DMS 273 treated with DMSO at 0.1 percent for 48 hours (cell line): ENCODE measurements around the gene ALAS1.
A peak's percentile ranks its signal among the peaks of the same experiment; 100 is the strongest.

Experiments used
- DNase-seq: peaks from one replicate; lab custom pipeline; 2025; lab: John Stamatoyannopoulos, UW

ALAS1 gene

DNA sequence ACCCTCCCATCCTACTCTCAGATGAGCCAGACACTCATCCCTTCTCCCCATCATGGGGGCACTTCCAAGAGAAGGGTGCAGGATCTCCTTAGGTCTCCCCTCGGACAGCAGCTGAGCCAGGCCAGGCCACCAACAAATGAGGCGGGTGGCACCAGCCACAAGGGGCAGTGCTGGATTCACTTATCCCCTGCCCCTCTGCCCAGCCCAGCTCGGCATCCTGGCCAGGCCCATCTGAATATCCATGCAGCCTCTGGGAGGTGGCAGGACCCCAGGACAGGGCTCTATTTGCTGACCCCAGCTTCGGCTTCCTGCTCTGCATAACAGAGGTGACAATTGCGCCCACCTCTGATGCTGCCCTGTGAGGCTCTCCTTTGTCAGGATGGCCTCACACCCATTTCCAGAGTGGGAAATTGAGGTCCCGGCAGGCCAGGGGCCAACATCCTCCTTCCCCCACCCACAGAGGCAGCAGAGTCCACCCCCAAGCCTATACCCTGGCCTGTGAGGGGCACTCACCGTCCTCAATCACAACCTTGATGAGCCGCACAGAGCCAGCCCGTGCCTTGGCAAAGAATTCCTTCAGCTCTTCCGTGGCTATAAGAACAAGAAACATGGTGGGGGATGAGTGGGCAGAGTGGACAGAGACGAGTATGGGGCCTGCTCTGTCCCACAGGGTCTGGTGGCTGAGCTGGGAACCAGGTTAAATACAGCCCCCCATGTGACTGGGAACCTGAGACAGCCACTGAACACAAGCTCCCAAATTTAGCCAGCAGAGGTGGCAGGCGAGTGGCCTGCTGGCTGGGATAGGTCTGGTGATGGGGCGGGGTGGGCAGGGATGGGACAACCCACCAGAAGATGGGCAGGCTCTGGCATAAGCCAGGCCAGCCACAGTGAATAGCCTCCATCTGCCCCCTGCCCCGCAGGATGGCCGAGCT, 36.8 kb downstream of the ALAS1 start:
- no peak for DNase-seq

DNA sequence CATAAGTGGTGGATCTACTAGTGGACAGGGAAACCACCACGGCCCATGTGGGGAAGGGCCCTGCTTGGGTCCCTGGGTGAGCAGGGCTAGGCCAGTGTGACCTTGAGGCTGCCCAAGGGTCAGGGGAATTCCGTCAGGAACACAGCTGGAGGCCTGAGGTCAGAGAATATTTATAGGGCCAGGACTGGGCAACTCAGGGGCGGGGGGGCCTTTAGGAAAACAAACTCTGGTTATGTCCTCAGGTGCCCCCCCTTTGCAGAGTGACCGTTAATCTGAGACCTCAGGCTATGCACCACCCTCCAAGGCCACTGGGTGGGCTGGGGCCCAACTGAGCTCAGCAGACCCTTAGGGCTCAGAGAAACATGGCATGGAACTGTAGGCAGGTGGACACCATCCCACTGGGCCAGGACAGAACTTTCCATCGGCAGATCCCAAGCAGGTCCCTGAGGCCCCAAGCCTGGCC, 38.5 kb downstream of the ALAS1 start:
- DNase-seq: no peak

DNA sequence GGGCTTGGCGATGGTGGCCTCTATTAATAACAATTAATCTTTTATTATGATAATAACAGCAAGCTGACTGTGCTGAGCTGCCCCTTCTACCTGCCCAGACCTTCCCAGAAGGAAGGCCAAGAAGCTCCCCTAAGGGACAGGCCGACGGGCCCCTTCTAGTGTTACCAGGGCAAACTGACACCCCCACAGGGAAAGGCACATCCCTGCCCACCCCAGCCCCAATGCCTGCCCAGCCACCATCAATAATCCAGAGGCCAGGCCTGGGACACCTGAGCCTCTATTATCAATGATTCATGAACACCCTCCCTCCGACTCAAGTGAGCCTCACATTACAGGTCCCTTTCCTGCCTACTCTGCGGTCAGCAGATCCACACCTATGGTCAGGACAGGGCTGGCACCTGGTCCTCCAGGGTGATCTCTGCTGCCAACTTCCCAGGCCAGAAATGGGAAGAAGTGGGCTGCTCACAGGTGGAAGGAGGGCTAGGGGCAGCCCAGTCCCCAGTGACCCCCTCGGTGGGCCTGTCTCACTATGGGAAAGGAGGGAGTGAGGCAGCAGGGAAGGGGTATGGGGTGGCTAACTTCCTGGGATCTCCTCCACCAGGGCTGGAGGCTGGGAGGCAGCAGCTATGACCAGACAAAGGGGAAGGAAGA, 39.2 kb downstream of the ALAS1 start:
- DNase-seq: no peak

DNA sequence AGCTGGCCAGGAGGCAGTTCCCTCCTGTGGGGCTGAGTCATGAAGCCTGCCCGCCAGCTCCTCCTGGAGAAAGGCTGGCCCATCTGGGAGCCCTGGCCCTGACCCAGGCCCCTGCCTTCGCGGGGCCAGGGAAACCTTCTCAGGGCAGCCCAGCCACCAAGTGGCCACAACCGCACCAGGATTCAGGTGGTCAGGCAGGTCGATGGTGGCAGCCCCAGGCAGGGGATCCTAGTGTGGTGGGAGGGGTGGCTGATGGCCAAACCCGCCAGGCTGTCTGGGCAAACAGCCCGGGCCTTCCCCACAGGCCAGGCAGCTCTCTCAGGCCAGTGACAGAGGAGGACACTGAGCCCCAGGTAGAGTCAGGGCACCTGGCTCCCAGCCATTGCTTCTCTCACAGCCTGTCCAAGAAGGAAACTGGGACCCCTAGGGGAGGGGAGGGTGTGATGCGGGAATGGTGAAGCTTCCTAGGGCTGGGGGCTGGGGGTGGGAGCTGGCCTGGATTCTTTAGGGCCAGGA, 39.8 kb downstream of the ALAS1 start:
- peak; percentile 54 for DNase-seq

DNA sequence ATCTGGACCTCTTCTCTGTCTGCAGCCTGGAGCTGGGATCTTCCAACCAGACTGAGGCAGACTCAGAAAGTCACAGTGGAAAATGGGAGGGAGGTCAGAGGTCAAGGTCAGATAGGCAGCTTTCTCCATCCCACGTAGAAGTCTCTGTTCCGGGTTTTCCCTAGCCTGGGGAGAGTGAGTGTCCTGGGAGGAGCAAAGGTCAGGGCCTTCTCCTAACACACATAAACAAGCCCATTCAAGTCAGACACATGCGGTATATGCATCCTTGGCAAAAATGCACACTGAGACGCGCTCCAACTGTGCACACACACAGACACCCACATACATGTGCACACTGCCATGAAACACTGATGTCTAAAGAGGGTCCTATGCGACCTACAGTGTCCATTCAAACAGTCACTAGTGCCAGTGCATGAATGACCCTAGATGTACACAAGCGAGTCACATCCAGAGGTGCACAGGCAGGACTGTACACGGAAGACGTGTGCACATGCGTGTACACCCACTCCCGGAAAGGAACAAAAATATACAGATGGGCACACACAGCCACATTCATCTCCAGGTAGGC, 40.3 kb downstream of the ALAS1 start:
- DNase-seq: no peak

DNA sequence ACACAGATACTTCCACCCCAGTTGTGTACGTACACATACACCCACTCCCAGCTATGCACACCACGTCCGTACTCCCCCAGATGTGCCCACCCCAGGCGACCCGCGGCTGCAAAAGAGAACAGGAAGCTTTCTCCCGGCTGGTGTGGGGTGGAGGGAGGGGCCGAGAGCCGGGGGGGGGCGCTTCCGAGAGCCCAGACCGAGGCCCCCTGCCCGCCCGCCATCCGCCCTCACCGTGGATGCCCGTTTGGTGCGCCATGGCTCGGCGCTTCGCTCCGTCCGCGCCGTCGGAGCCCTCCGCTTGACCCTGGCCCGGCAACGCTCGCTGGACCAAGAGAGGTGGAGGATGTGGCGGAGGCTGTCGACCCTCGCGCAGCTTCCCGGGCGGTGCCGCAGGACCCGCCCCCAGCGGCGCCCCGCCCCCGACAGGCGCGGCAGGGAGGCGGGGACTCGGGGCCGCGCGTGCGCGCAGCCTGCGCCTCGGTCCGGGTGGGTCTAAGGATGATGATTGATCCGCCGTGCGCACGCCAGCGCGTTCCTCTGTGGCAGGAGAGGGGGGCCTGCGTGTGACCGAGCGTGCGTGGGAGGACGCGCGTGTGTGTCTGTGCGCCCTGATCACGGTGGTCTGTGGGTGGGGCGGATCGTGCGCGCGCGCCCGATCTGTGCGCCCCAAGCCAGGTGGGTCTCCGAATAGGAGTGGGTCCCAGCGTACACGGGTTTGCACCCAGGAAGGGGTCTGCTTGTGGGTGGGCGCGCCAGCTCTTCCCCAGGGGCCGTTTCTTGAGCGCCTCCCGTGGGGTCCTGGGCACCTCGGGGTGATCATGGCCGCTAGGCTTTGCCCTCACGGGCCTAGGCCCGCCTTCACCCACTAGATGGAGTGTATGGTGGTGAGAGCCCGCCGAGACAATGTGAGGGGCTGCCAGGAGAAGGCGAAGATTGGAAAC, 41.1 kb downstream of the ALAS1 start, which contains the start of gene TWF2:
Gene TWF2 (minus strand): TSS at position 398 of the 941 bp plus-strand sequence. CDS start 142 bp downstream, at position 256.
- DNase-seq: no peak

DNA sequence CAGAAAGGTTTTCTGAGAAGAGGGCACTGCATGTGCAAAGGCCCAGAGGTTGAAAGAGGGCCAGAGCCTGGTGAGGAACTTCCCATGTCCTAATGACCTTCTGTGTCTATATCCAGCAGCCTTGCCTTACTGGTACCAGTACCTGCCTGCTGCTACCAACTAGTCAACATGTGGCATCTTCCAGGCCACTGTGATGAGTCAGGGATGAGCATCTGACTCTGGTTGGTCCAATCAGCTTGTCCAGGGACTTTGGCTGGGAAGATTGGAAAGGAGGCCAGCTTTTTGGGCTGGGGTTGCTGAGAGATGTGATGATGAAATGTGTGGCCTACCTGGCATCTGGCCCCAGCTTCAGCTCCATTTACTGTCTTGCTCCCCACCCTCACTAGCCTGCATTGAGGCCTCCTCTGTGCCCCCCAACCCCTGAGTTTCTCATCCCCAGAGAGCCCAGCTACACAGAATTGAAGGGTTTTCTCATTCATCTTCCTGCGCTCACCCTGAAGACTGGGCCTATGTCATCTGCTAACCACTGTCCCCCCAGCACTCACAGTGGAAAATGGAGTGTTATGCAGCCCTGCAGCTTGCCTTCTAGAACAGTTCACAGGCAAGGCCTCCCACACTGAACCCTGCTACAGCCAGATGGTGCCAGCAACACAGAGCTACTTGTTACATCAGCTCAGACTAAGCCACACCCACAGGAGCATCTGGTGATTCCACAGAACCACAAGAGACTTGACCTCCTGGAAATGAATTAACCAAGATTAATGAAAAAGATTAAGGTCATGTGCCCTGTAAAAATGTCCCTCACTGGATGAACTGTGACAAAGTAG, 42.3 kb downstream of the ALAS1 start:
- DNase-seq: peak; percentile 83

DNA sequence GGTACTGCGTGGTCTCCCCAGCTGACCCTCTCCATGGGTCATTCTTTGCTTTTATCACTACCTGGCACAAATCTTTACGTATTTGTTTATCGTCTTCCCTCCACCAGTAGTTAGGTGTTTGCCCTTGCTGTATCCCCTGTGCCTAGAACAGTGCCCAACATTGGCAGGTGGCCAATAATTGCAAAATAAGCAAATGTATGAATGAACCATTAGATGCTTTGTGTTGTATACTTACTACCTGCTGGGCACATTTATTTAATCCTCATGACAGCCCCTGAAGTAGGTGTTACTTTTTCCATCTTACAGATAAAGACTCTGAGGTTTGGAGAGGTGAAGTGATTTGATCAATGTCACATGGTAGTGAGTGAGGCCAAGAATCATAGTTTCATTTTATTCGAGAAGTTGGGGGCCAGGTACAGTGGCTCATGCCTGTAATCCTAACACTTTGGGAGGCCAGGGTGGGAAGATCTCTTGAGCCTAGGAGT, 43.0 kb downstream of the ALAS1 start:
- no peak for DNase-seq

DNA sequence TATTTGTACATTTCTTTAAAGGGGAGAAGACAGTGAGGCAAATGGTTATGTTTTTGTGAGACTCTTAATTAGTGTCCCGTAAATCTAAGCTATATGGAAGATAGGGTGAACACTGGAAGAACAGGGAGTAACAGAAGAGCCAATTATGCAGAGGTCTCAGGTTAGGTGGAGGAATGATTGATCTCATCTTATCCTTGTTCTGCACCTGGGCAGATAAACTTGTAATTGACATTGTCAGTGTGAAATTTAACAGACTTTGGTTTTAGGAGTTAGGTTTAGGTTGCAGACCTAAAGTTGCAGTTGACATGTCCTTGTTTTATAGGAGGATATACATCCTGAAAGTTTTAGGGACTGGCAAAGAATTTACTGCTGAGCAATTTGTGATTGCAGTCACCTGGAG, 44.1 kb downstream of the ALAS1 start:
- no peak for DNase-seq

DNA sequence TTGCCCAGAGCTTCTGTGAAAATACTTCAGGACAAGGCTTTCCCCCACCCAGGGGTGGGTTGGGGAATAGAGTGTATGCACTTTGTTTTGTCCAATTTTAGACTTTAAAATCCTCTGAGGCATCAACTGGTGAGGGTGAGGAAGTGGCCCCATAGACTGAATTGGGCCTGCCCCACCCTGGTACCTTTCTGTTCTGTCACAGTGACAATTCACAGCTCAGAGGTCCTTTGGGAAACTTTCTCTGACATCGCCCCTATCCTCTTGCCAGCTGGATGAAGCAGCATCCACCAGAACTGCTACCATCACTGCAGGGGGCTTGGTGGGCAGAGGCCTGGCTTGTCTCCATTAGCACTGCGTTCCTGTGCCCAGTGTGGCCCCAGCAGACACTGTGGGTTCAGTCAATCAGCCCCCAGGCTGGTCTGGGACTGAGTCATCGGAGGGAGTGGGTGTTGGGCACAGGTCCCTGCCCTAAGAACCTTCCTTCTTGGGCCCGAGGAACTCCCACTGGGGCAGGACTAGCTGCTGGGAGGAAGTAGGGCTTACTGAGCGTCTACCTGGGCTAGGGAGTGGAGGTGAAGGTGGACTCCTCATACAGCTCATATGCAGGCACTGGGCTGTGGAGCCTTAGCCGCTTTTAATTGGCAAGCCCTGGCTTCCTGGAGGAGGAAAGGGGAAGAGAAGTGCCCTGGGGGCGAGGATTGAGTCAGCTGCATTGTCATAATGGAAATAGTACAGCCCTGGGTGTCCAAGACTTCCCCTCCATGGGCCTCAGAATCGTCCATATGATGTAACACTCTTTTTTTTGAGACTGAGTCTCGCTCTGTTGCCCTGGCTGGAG, 46.0 kb downstream of the ALAS1 start:
- no peak for DNase-seq

DNA sequence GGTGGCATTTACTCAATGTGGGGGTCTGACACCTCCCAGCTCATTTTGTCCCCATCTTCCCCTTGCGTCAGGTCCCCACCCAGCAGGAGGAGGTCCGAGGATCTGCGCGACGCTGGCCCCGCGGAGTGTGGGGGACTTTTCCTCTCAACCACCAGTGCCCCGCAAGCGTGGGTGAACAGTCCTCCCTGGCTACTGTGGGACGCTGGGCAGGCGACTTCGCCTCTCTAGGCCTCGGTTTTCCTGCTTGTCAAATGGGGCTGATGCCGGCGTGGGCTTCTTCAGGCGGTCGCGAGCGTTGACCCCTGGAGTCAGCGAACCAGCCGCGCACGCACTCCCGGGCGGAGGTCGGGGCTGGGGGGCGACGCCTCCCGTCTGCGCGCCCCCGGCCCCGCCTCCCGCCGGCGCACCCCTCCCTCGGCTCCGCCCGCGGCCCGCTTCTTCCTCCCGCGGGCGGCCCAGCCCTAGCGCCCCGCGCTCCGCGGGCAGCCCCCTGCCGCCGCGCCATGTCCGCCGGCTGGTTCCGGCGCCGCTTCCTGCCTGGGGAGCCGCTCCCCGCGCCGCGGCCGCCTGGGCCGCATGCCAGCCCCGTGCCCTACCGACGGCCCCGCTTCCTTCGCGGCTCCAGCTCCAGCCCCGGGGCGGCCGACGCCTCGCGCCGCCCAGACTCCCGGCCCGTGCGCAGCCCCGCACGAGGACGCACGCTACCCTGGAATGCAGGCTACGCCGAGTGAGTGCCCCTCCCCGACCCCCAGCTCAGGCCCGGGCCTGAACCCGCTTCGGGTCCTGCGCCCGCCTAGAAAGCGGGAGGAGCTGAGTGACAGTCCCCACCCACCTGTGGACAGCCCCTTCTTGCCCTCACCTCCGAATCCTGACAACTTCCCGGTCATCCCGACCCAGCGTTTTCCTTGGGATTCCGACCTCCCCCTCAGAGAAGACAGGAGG, 47.6 kb downstream of the ALAS1 start, which contains the start of gene PPM1M:
Gene PPM1M (plus strand): TSS at position 438 of the 942 bp plus-strand sequence. CDS start 66 bp downstream, at position 504.
- DNase-seq: no peak

DNA sequence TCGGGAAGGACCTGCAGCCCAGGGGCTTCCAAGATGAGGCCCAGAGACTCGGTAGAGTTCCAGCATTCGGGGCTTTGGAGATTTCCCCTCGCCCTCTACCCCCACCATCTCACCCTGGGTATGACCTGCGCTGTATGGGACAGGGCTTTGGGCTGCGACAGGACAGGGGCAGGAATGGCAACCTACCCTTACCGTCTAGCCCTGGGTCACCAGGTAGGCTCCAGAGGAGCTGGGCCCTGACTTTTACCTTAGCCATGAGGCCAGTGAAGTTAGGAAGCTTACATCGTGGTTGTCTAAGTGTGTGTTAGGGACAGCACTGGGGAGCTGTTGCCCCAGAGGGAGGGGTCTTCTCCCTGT, 48.3 kb downstream of the ALAS1 start:
- DNase-seq: no peak

DNA sequence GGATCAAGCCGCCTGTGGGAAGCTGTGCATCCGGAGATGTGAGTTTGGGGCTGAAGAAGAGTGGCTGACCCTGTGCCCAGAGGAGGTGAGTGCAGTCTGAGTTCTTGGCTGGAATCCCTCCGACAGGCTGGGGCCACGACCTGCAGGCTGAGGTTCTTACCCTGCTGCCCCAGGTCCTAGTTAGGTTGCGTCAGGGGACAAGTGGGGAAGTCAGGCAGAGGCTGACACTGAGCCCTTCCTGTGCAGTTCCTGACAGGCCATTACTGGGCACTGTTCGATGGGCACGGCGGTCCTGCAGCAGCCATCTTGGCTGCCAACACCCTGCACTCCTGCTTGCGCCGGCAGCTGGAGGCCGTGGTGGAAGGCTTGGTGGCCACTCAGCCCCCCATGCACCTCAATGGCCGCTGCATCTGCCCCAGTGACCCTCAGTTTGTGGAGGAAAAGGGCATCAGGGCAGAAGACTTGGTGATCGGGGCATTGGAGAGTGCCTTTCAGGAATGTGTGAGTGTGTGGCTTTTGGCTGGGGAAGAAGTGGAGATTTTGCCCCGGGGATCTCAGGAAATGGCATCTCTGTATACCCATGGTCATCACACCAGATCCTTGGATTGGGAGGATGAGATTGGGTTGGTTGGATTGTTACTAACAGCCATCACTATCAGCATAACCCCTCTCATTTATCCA, 48.9 kb downstream of the ALAS1 start:
- DNase-seq: no peak

DNA sequence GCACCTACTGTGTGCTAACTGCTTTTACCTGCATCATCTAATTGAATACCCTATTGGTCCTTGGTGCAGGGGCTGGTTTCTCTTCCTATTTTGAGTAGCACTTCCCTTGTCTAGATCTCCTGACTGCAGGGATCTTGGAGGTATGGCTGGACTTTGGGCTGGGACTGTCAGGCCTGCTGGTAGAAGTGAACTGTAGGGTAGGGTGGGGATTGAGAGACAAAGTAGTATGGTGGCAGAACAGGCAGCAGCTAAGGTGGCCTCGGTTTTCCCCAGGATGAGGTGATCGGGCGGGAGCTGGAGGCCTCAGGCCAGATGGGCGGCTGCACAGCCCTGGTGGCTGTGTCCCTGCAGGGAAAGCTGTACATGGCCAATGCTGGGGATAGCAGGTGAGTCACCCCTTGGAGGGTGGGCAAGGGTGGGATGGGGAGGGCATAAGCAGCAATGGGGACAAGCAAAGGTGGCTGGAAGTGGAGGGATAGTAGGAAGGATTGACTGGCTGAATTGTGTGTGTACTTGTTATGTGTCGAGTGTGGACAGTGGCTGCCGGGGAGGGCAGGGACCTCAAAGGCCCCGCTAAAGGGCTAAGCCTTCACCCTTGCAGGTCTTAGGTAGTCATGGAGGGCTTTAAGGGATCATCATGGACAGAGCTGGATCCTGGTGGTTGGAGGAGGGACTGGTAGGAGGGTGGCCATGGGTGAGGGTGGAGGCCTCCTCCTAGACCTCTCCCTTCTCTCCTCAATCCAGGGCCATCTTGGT, 49.6 kb downstream of the ALAS1 start:
- no peak for DNase-seq

DNA sequence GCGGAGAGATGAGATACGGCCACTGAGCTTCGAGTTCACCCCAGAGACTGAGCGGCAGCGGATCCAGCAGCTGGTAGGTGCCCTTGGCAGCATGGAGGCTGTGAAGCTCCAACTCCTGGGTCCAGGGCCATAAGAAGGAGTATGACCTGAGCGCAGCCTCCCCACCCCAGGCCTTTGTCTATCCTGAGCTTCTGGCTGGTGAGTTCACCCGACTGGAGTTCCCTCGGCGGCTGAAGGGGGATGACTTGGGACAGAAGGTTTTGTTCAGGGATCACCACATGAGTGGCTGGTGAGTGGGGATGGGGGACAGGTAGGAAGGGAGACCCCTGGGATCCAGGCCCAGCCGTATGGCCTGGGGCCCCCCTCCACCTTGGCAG, 50.2 kb downstream of the ALAS1 start:
- DNase-seq: no peak

DNA sequence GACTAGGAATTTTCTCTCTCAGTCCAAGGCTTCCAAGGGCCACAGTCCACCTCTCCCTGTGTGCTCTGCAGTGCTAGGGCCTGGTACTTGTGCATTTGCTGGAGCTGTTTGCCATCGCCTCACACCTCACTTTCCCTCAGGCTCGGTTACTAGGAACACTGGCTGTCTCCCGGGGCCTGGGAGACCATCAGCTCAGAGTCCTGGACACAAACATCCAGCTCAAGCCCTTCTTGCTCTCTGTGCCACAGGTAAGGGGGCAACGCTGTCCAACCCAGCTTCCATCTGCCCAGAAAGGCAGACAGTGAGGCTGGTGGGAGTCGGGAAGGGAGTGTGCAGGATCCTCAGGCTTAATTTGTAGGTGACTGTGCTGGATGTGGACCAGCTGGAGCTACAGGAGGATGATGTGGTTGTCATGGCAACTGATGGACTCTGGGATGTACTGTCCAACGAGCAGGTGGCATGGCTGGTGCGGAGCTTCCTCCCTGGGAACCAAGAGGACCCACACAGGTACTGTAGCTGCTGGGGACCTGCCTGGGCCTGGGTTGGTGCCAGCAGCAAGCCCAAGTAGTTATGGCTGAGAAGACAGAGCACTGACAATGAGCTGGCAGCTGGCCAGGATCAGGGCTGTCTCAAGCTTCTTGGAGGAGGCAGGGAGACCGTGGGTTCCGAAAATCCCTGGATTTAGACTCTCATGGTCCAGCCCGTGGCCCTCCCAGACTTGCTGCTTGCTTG, 51.0 kb downstream of the ALAS1 start:
- no peak for DNase-seq
